ENCODE measurements around the gene SRBD1.
A peak's percentile ranks its signal among the peaks of the same experiment; 100 is the strongest.

Gene SRBD1

GRCh38 chr2:45412754-45413379 lies 198.2 kb downstream of the SRBD1 start:
- DNase-seq, result peak; percentile 24

- no peak for DNase-seq
Observed at GRCh38 chr2:45409677-45410076, 201.4 kb downstream of the SRBD1 start.

DNA sequence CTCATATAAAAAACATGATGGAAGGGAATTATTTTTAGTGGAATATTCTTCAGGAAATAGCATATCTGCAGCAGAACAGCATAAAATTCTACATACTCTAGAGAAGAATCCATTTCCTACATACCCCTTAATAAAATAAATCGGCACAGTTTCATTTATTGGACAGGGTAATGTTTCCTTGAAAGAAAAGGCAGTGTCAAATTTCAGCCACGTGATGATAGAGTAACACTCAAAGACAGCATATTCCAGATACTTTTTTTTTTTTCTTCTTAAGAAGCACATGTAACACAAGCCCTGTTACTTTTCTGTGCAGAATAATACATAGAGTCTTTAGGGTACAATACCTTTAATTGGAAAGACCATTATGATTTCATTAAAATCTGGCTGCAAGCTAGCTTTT lies 204.4 kb downstream of the SRBD1 start:
- no peak for DNase-seq

- DNase-seq, result no peak
Observed at GRCh38 chr2:45404807-45405297, 206.2 kb downstream of the SRBD1 start.

- DNase-seq, result no peak
Observed at GRCh38 chr2:45403036-45403435, 208.0 kb downstream of the SRBD1 start.

DNA sequence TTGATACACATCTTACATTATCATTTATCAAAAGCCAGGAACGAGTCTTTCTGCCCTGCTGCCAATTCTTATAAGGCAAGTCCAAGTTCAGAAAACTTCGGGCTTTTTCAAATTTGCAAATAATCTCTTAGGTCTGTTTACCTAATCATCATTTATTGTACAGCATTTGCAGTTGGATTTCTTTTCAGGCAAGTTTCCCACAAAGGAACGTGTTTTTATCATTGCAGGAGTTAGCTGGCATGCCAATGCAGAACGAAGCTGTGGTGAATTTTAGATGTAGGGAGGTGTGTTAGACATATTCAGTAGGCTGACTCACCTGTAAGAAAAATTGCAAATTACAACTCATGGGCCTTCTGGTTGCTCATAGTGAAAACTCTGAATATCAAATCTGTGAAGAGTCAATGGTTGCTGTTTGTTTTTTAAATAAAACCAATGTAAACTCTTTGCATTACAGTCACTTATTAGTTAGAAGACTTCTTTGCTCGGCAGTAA lies 209.6 kb downstream of the SRBD1 start:
- DNase-seq, result no peak

DNA sequence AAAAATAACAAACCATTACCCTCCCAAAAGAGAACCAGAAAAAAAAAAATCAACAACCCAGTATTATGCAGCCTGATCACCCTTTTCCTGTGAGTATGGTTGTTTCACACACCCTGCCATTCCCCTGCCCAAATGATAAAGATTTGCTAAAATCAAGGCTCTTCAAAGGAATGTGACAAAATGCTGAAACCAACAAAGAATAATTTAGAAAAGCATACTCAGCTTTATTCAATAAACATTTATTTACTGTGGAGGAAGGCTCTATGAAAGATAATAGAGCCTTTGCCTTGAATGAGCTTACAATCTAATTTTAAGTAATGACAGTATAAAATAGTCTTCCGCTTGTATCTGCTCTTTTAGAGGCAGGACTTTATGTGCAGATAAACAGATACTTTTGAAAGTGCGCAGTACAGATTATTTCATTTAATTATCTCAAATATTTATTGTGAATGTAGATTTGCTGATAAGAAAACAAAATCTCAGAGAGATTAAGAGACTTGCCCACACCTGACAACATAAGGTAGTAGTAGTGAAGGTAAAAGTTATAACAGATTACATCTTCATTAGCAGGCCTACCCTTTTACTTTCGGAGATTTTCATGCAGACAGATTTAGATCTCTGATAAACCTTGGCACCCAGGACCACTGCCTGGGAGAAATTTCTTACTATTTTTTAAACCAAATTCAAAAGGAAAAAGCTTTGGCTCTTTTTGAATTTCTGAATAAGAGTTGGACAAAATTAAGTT lies 211.9 kb downstream of the SRBD1 start:
- no peak for DNase-seq

DNA sequence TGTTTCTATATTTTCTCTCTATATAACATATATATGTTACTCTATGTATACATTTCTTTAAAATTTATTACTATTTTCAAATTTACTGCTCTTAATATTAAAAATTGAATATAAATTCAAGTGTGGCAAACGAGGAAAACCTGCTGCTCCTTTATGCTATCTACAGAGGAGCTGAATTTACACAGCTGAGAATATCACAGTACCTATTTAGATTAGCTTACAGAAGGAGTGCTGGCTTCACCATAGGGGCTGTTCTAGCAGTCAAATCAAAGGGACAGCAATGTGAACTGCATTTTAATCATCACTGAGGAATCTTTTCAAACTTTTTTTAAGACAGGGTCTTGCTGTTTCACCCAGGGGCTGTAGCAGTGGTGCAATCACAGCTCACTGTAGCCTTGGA lies 213.8 kb downstream of the SRBD1 start:
- no peak for DNase-seq

DNA sequence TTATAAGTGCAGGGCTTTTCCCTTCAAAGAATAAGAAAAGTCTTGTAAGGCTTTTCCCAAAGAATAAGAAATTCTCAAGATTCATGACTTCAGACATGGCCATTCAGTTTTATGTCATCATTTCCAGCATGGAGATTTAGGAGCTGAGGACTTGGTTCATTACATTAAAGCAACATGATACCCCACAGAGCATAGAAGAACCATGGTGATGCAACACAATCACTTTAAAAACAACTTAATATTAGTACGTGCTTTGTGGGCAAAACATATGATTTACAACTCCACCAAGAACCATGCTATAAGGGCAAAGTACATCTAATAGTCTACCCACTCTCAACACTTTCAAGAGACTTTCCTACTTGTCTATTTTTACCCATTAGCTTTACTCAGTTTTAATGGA lies 214.4 kb downstream of the SRBD1 start:
- no peak for DNase-seq

GRCh38 chr2:45394842-45395241 lies 216.2 kb downstream of the SRBD1 start:
- no peak for DNase-seq

- DNase-seq, result no peak
Observed at GRCh38 chr2:45394216-45394615, 216.9 kb downstream of the SRBD1 start.

DNA sequence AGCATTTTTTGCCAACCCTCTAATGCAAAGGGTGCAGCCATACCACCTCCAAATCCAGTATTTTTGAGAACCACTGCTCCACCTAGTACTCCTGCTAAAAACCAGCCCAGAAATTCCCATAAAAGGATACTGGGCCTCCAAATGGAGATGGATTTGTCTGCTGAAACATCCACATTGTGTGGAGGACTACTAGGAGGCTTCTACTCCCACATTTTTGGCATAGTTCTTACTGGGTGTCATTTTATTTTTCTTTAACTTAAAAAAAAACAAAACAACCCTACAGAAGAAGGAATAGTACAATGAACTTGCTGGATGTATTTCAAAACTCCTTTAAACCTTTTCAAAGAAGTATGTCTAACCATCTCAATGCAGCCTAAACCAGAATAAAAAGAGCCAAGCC lies 219.2 kb downstream of the SRBD1 start:
- no peak for DNase-seq

GRCh38 chr2:45390861-45391260 lies 220.2 kb downstream of the SRBD1 start:
- no peak for DNase-seq

DNA sequence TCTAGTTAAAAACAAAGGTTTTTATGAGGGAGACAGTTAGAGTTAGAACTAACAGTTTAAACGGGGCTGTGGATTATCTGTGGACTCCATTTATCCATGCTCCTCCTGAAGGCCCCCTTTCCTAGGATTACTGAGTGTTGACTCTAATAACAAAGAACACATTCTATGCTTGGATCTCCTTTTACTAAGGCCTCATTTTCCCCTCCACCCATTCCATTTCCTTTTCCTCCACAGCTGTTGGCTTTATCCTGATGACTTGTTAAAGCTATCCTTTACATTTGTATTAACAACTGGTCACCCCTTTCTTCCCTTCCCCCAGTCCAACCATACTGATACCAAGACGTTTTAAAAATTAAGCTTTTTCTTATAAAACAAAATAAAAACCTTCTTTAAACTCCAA lies 220.6 kb downstream of the SRBD1 start:
- DNase-seq, result no peak

DNA sequence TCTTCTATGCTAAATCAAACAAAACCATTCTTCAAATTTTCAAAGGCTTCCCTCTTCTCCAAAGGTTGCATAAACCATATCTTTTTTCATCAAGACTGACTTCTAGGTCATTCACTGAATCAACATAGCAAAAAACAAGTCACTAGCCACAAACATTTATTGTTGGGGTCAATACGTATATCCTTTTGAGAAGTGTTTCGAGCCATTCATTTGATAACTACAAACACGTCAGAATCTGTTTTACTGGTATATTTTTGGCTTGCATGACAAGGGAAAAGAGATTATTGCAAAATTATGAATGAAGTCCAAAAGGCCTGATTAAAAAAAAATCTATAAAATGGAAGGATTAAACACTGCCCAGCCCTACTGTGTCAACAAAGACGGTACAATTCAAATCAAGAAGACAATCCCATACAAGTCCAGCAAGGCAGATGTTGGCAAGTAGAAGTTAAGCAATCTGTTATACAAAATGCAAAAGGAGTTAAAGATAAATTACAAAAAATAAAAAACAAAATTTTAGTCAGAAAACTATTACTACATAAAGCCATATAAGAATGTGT lies 222.4 kb downstream of the SRBD1 start:
- no peak for DNase-seq

DNA sequence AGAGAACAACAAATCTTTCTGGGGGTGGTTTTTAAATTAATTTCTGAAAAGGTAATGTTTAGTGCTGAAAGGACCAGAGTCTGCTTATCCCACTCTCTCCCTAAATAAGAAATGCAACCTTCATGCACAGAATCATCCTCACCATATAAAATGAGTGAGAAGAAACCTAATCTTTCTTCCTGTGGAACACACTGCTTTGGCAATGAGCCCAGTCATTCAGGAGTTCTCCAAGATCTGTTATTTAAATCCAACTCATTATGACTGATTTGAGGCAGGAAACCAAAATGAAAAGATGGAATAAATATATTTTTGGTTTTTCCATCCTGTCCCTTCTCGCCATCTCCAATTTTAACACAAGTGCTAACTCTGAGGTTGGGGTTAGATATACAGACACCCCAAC lies 228.3 kb downstream of the SRBD1 start:
- DNase-seq, result peak; percentile 41

DNA sequence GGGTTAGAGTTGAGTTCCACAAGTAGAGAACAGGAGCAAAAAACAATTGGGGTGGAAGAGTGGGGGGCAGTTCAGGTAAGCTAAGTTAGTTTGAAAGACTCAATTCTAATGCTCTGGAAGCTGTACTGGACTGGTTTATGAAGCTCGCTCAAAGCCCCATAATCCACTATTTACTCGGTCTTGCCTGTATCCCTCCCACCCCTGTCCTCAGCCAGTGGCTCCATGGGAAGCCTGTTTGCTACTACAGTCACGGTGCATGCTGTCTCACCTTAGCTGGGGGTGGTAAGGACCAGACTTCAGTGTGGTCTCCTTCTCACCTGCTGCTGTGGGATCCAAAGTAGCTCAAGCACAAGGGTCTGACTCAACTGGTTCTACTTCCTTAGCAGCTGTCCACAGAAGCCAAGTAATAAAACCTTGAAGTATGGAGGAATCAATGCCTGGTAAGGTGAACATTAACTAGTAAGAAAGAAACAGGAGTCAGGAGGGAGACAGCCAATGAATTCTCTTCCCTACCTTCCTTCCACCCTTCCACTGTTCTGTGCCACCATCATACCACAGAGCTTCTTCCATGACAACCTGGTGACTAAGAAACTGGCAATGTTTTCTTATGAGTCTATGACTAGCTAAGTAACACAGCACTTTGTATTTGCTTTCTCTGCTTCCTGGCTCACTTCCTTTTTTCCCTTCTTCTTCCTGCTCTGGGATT lies 230.8 kb downstream of the SRBD1 start:
- DNase-seq, result no peak

GRCh38 chr2:45379399-45380087 lies 231.5 kb downstream of the SRBD1 start:
- no peak for DNase-seq

DNA sequence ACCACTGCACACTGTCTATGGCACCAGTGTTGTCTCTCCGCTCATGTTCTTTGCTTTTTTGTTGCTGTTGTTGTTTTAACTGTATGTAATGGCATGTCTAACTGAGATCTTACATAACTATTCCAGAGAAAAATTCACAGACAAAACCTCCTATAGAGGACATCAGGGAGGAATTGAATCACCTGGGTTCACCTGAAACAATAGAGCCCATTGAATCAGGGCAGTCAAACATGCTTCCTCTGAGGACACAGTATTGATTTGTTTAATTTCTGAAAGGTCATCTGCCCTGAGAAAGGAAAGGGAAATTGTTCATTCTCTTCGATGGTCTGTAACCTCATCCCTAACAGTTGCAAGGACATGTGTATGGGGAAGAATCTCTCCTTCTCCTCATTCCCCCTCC lies 237.5 kb downstream of the SRBD1 start:
- DNase-seq, result no peak

- DNase-seq, result no peak
Observed at GRCh38 chr2:45370369-45370768, 240.7 kb downstream of the SRBD1 start.

GRCh38 chr2:45368792-45369191 lies 242.3 kb downstream of the SRBD1 start:
- no peak for DNase-seq

DNA sequence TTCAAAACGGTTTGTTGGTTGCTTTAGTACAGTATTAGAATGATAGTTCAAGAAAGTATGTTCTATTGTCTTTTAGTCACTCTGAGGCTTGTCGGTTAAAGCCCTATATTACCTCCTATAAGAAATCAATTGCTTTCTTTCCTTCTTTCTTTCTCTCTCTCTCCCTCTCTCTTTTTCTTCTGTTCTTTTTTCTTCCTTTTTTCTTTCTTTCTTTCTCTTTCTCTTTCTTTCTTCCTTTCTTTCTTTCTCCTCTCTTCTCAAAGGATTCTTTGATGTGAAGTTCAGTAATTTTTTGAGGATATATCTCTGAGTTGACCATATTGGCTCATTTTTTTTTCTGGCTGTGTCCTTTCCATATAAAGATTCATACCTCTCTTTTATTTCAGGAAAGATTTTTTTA lies 249.4 kb downstream of the SRBD1 start:
- no peak for DNase-seq

GRCh38 chr2:45354776-45355175 lies 256.3 kb downstream of the SRBD1 start:
- no peak for DNase-seq
